OCI-LY1 (cell line): ENCODE data around the gene IGLL5.
A peak's percentile ranks its signal among the peaks of the same experiment; 100 is the strongest.

Source experiments
- H2AFZ ChIP-seq: fragments of 200-600 bp; sonication (generic), shearing (Covaris generic); 2 replicates; pipeline ENCODE4 v1.6.0; 2014; ENCODE audit warnings: antibody characterized with exemption, mild to moderate bottlenecking, low read length
- H3F3A ChIP-seq: fragments of 200-600 bp; sonication (generic), shearing (Covaris generic); 2 replicates; pipeline ENCODE4 v1.6.0; 2014; ENCODE audit warnings: mild to moderate bottlenecking, antibody characterized with exemption, low read length, moderate library complexity; ENCODE audit not compliant: insufficient read depth
- H3K27ac ChIP-seq: fragments of 200-600 bp; sonication (generic); 2 replicates; pipeline ENCODE4 v1.5.1; 2014; ENCODE audit warnings: low read length, mixed run types, mild to moderate bottlenecking, low read depth; ENCODE audit not compliant: poor library complexity, severe bottlenecking
- H3K27me3 ChIP-seq: fragments of 200-600 bp; sonication (generic); 2 replicates; pipeline ENCODE4 v1.6.0; 2014; ENCODE audit warnings: antibody characterized with exemption, mild to moderate bottlenecking, low read length, moderate library complexity; ENCODE audit not compliant: insufficient read depth
- H3K36me3 ChIP-seq: fragments of 200-600 bp; sonication (generic); 2 replicates; pipeline ENCODE4 v1.6.1; 2014; ENCODE audit warnings: mild to moderate bottlenecking, antibody characterized with exemption, low read length, moderate library complexity, mixed read lengths; ENCODE audit not compliant: insufficient read depth
- H3K4me1 ChIP-seq: fragments of 200-600 bp; sonication (generic); 2 replicates; pipeline ENCODE4 v1.5.1; 2014; ENCODE audit warnings: mild to moderate bottlenecking, low read length, moderate library complexity; ENCODE audit not compliant: insufficient read depth, severe bottlenecking
- H3K4me2 ChIP-seq: fragments of 200-600 bp; sonication (generic), shearing (Covaris generic); 2 replicates; pipeline ENCODE4 v1.6.1; 2014; ENCODE audit warnings: low read length
- H3K4me3 ChIP-seq: fragments of 200-600 bp; sonication (generic); 2 replicates; pipeline ENCODE4 v1.5.1; 2014; ENCODE audit warnings: low read length, low read depth, mild to moderate bottlenecking, mixed read lengths; ENCODE audit not compliant: poor library complexity, severe bottlenecking
- H3K79me2 ChIP-seq: fragments of 200-600 bp; shearing (Covaris generic); 2 replicates; pipeline ENCODE4 v1.6.1; 2016; ENCODE audit warnings: mixed run types, low read length, mixed read lengths; ENCODE audit not compliant: insufficient read depth
- H3K9ac ChIP-seq: fragments of 200-600 bp; sonication (generic), shearing (Covaris generic); 2 replicates; pipeline ENCODE4 v1.6.1; 2014; ENCODE audit warnings: mild to moderate bottlenecking, low read length, mixed read lengths
- H3K9me2 ChIP-seq: fragments of 200-600 bp; sonication (generic), shearing (Covaris generic); 2 replicates; pipeline ENCODE4 v1.6.1; 2014; ENCODE audit warnings: low read depth, mild to moderate bottlenecking, low read length, mixed read lengths
- H3K9me3 ChIP-seq: fragments of 200-600 bp; shearing (Covaris generic); 2 replicates; pipeline ENCODE4 v1.6.1; 2014; ENCODE audit warnings: low read length, mixed read lengths
- H4K20me1 ChIP-seq: fragments of 200-600 bp; sonication (generic), shearing (Covaris generic); 2 replicates; pipeline ENCODE4 v1.6.0; 2016; ENCODE audit warnings: mild to moderate bottlenecking, low read length; ENCODE audit not compliant: insufficient read depth
- CTCF ChIP-seq: fragments of 200-600 bp; sonication (generic), shearing (Covaris generic); IDR thresholded peaks from 2 replicates; pipeline ENCODE4 v1.5.1; 2017; ENCODE audit warnings: mild to moderate bottlenecking, antibody characterized with exemption, low read length, moderate library complexity, mixed read lengths
- EZH2 ChIP-seq: fragments of 200-600 bp; sonication (generic), shearing (Covaris generic); IDR thresholded peaks from 2 replicates; pipeline ENCODE4 v1.8.0; 2017; ENCODE audit warnings: borderline replicate concordance, mixed run types, mild to moderate bottlenecking, antibody characterized with exemption, low read length, moderate library complexity, mixed read lengths

The IGLL5 gene

GRCh38 chr22:22933100-22933806 lies 45.6 kb downstream of the IGLL5 start:
- Histone ChIP-seq H3K9me3 (no peaks in the 10 kb centered on the region), H3K4me3 (no peak overlapping the region), H3K9ac (peak overlapping the region; percentile 83), H3K4me2 (peak overlapping the region; percentile 45; the same call in 1 of the 2 replicates), H3K27ac (peak overlapping the region; percentile 99), H3K4me1 (peaks cover 99% of the 10 kb centered on the region), H3K9me2 (no peaks in the 10 kb centered on the region), H2AFZ (no peak overlapping the region), H3K79me2 (no peaks in the 10 kb centered on the region), H3K36me3 (no peaks in the 10 kb centered on the region), H3K27me3 (no peaks in the 10 kb centered on the region), H4K20me1 (no peaks in the 10 kb centered on the region), H3F3A (no peaks in the 10 kb centered on the region)
- no peak for TF ChIP-seq CTCF
- TF ChIP-seq EZH2: no peak

DNA sequence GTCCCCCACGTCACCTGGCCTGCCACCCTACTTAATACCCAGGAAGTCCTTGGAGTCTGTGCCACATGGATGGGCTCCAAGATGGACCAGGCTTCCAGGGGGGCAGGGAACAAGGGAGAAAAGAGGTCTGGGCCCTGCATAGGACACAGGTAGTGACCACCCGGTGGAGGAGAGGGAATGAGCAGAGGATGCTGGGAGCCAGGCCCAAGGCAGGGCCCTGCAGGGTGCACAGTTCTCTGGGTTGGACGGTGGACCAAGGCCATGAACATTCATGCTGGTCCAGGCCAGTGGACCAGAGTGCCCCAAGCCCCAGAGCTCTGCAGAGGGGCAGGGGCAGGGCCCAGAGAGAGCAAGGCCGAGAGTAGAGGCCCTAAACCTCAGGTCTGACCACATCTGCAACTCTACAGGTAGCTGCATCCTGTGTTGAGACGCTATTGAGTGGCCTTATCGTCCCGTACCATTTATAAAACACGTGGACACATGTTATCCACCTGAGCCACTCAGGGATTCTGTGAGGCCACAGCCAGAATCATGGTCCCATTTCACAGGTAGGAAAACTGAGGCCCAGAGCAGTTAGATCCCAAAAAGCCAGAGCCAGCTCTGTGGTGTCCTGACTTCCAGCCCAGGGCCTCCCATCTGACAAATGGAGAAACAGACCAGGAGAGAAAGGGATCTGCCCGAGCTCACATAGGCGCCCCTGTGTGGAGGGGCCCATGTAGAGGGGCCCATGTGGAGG lies 46.4 kb downstream of the IGLL5 start:
- no peaks in the 10 kb centered on the region for H3K9me3 ChIP-seq
- no peaks in the 10 kb centered on the region for H3K9me2 ChIP-seq
- H3K4me3 ChIP-seq: no peak overlapping the region
- peak overlapping the region; percentile 99 for H3K27ac ChIP-seq
- H3K9ac ChIP-seq: peak overlapping the region; percentile 83
- no peak overlapping the region; the same call in 1 of the 2 replicates for H3K4me2 ChIP-seq
- no peak overlapping the region for H2AFZ ChIP-seq
- H3K36me3 ChIP-seq: no peaks in the 10 kb centered on the region
- H3K4me1 ChIP-seq: peaks cover 99% of the 10 kb centered on the region
- no peaks in the 10 kb centered on the region for H3F3A ChIP-seq
- no peaks in the 10 kb centered on the region for H4K20me1 ChIP-seq
- no peaks in the 10 kb centered on the region for H3K79me2 ChIP-seq
- H3K27me3 ChIP-seq: no peaks in the 10 kb centered on the region
- TF ChIP-seq CTCF (no peak), EZH2 (no peak)

- no peak overlapping the region for H2AFZ ChIP-seq
- H3K4me2 ChIP-seq: peak overlapping the region; percentile 51
- TF ChIP-seq EZH2 (no peak), CTCF (no peak)
- no peaks in the 10 kb centered on the region for H4K20me1 ChIP-seq
- H3K79me2 ChIP-seq: no peaks in the 10 kb centered on the region
- no peaks in the 10 kb centered on the region for H3K9me2 ChIP-seq
- peak overlapping the region; percentile 99 for H3K27ac ChIP-seq
- H3K4me3 ChIP-seq: no peak overlapping the region
- no peaks in the 10 kb centered on the region for H3K9me3 ChIP-seq
- H3K27me3 ChIP-seq: no peaks in the 10 kb centered on the region
- H3K4me1 ChIP-seq: peaks cover 99% of the 10 kb centered on the region
- H3F3A ChIP-seq: no peaks in the 10 kb centered on the region
- no peaks in the 10 kb centered on the region for H3K36me3 ChIP-seq
- peak overlapping the region; percentile 83 for H3K9ac ChIP-seq
Measured at GRCh38 chr22:22934543-22935055, 47.0 kb downstream of the IGLL5 start.
